ENCODE results near the gene PLCB1. TPM values are rescaled to one million over a fixed set of nuclear protein-coding genes. Genes with fewer than 3 reads are reported as not detected.

Gene PLCB1
- total and polyA plus RNA-seq, 2 experiments from 2014 or later, result 8.0 to 17.6 TPM

DNA sequence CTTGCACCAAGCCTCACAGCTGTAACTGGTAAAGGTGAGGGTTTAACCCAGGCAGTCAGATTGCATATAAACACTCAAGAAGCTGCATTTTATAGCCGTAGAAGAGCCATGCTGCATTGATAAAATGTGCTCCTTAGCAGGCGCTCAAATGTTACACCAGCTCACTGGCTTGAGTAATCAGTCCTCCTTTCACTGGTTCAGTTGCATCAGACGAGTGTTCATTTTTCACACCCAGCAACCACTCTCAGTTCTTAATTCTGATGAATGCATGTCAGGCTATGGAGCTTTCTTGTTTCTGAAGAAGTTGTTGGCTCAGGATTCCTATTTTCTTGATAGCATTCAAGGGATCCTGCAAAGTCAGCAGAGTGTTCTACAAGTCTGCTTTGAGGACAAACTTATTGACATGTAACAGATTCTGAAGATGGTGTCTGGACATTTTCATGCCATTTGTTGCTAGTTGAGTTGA, 198.3 kb downstream of the PLCB1 start:
- no peak overlapping the region for H3K4me3 ChIP-seq
- H3K27me3 ChIP-seq, result no peaks in the 10 kb centered on the region
- TF ChIP-seq, protein P1, sequence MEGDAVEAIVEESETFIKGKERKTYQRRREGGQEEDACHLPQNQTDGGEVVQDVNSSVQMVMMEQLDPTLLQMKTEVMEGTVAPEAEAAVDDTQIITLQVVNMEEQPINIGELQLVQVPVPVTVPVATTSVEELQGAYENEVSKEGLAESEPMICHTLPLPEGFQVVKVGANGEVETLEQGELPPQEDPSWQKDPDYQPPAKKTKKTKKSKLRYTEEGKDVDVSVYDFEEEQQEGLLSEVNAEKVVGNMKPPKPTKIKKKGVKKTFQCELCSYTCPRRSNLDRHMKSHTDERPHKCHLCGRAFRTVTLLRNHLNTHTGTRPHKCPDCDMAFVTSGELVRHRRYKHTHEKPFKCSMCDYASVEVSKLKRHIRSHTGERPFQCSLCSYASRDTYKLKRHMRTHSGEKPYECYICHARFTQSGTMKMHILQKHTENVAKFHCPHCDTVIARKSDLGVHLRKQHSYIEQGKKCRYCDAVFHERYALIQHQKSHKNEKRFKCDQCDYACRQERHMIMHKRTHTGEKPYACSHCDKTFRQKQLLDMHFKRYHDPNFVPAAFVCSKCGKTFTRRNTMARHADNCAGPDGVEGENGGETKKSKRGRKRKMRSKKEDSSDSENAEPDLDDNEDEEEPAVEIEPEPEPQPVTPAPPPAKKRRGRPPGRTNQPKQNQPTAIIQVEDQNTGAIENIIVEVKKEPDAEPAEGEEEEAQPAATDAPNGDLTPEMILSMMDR (IDR thresholded peaks at IDR 0.05; ENCODE audit: low read depth, low read length), result no peak
- peak in 1 of 2 donors; percentile 57 for DNase-seq (ENCODE audit: low read depth in 1 of 2, low spot score in 1 of 2)
- no peaks in the 10 kb centered on the region for H3K9me3 ChIP-seq (ENCODE audit: low read depth)
- H3K27ac ChIP-seq, result no peak overlapping the region
- H3K4me1 ChIP-seq (ENCODE audit: low read depth), result no peaks in the 10 kb centered on the region
- H3K36me3 ChIP-seq, result no peaks in the 10 kb centered on the region

DNA sequence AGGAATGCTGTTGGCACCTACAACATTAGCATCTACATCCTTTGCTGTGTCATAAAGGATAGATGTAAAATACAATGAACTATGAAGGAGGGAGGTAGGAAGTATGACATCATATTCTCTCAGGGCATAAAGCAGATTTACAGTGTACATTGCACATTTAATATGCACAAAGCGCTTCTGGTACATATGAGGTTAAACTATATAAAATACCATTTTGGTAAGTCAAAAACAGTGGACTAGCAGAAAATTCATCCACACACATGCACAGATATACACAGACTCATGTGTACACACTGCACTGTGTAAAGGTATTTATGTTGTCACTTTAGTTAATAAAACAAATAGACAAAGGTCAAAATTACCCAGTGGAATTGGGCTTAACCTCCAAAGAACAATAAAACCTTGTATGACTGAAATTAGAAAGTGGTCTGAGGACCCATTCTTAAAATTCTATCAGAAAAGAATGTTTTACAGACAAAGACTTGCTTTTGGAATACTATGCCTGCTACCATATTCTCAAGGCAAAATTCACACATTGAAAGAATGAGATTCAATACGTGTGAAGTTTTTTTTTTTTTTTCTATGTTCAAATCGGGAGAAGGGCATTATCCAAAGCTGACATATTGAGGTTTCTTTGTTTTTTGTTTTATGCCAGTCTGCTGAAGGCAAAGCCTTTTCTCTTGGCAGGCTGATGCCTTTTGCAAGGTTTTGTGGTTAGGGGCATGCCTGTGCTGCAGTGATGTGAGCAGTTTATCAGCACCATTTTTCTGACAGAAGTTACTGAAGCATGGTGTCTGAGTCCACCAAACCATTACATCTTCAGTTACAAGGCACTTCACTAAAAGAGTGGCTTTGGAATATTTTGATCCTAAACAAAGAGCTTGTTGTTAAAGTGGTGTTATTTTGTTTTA, 199.0 kb downstream of the PLCB1 start:
- TF ChIP-seq, protein P1 (IDR thresholded peaks at IDR 0.05; ENCODE audit: low read depth, low read length), result no peak
- H3K4me1 ChIP-seq (ENCODE audit: low read depth), result no peaks in the 10 kb centered on the region
- H3K27ac ChIP-seq, result no peak overlapping the region
- H3K4me3 ChIP-seq, result no peak overlapping the region
- H3K27me3 ChIP-seq, result no peaks in the 10 kb centered on the region
- peak in 1 of 2 donors; percentile 42 for DNase-seq (ENCODE audit: low read depth in 1 of 2, low spot score in 1 of 2)
- H3K9me3 ChIP-seq (ENCODE audit: low read depth), result no peaks in the 10 kb centered on the region
- no peaks in the 10 kb centered on the region for H3K36me3 ChIP-seq

DNA sequence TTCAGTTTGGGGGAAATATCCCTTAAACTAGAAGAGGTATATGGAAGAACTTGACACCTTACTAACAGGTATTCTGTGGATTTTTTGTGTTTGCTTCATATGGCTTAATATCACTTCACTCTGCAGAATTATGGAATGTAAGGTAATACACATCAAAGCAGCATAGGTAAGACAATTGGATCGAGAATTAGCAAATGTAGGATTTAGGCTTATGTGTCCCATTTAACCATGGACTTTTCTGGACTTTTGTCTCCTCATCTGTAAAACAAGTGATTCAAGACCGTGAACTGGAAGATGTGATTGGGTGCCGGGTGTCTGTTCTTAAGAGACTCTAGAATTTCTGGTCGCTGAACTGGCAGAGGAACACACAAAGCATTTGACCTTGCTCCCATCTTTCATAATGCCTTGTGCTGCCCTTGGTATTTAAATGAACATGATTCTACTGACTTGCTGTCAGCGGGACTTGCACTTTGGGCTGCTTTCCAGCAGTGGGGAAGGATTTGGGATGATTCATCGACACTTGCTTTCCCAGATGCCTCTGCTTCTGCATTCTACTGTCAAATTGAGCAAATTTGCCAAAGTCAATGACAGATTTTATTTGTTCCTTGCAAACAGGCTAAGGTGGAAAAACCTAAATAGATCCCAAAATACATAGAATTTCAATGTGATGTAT, 199.8 kb downstream of the PLCB1 start:
- Histone ChIP-seq H3K4me1 (ENCODE audit: low read depth) (no peaks in the 10 kb centered on the region), H3K27ac (no peak overlapping the region), H3K27me3 (no peaks in the 10 kb centered on the region), H3K36me3 (no peaks in the 10 kb centered on the region), H3K9me3 (ENCODE audit: low read depth) (no peaks in the 10 kb centered on the region), H3K4me3 (no peak overlapping the region)
- DNase-seq (ENCODE audit: low read depth in 1 of 2, low spot score in 1 of 2), result peak in 1 of 2 donors; percentile 87
- TF ChIP-seq, protein P1 (IDR thresholded peaks at IDR 0.05; ENCODE audit: low read depth, low read length), result no peak

DNA sequence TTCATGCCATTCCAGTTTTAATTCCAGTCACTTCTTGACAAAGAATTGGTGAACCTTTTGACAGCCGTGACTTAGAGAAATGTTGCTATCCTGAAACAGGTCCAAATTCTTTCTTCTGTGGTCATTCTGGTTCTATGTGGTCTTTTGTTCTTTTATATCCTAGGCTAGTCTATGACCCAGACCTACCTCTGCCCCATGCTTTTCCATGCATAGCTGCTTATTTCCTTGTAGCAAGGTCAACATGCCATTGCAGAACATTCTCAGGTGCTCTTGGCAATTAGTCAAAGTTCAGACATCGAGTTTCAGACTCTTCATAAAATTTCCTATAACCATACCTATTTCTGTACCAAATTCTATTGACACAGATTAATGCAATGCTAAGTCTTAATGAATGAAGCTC, 202.6 kb downstream of the PLCB1 start:
- Histone ChIP-seq H3K4me3 (no peak overlapping the region), H3K27ac (no peak overlapping the region), H3K9me3 (ENCODE audit: low read depth) (no peaks in the 10 kb centered on the region), H3K4me1 (ENCODE audit: low read depth) (no peaks in the 10 kb centered on the region), H3K27me3 (no peaks in the 10 kb centered on the region), H3K36me3 (no peaks in the 10 kb centered on the region)
- DNase-seq (ENCODE audit: low read depth in 1 of 2, low spot score in 1 of 2), result no peak
- TF ChIP-seq, protein P1 (IDR thresholded peaks at IDR 0.05; ENCODE audit: low read depth, low read length), result no peak

DNA sequence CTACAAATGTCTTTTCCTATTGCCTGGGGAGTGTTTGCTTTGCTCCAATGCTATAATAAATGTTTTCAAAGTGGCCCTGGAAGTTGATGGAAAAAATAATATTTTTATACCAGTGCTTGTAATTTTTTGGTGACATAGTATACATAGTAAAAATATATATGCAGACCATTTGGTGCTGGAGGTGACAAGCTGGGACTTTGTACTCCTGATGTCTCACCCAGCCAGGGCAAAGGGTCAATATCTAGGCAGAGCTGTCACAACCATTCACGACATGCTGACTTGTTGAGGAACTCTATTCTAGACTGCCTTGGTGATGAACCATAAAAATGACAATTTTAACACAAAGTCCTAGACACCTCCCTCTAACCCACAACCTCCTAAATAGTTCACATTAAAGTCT, 203.0 kb downstream of the PLCB1 start:
- no peak for DNase-seq (ENCODE audit: low read depth in 1 of 2, low spot score in 1 of 2)
- no peaks in the 10 kb centered on the region for H3K4me1 ChIP-seq (ENCODE audit: low read depth)
- TF ChIP-seq, protein P1 (IDR thresholded peaks at IDR 0.05; ENCODE audit: low read depth, low read length), result no peak

More for the DNA sequence above, 203.0 kb downstream of the PLCB1 start:
- no peak overlapping the region for H3K4me3 ChIP-seq
- H3K27ac ChIP-seq, result no peak overlapping the region
- H3K27me3 ChIP-seq, result no peaks in the 10 kb centered on the region
- no peaks in the 10 kb centered on the region for H3K36me3 ChIP-seq
- H3K9me3 ChIP-seq (ENCODE audit: low read depth), result no peaks in the 10 kb centered on the region
